ENCODE measurements around the gene FCHSD2. TPM values are rescaled to one million over a fixed set of nuclear protein-coding genes. Genes with fewer than 3 reads are reported as not detected.

FCHSD2 gene
- total and polyA plus RNA-seq, 2 donors (not counting 3 experiments of a cell fraction or from before 2014, with no cell fraction given) = 20.8 to 56.9 TPM

DNA sequence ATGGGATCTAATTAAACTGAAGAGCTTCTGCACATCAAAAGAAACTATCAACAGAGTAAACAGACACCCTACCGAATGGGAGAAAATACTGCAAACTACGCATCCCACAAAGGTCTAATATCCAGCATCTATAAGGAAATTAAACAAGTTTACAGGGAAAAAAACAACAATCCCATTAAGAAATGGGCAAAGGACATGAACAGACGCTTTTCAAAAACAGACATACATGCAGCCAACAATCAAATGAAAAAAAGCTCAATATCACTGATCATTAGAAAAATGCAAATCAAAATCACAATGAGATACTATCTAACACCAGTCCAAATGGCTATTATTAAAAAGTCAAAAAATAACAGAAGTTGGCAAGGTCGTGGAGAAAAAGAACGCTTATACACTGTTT is 117.5 kb downstream of the FCHSD2 start:
- dilution Hi-C loops (cut with MboI; ENCODE audit: extremely low pct_ligation_motif_present, low sequenced_read_pairs) = no loop called here

More for the DNA sequence above, 117.5 kb downstream of the FCHSD2 start:
- H3K9me1 ChIP-seq (replicated peaks; ENCODE audit: control insufficient read depth, extremely low read depth, insufficient read depth, low read length) = no peaks in the 10 kb centered on the region
- intact Hi-C loops (cut with micrococcal nuclease) = no loop called here
- H3K9me3 ChIP-seq (replicated peaks; ENCODE audit: control insufficient read depth, insufficient read depth, low read length) = no peaks in the 10 kb centered on the region
- H3K9ac ChIP-seq (replicated peaks; ENCODE audit: extremely low read depth, insufficient read depth, low read length) = no peak overlapping the region
- H3K4me2 ChIP-seq (ENCODE audit: insufficient read depth, low read length) = no peak overlapping the region
- POLR2A ChIA-PET = no interaction called here
- H3K4me1 ChIP-seq (ENCODE audit: control insufficient read depth, extremely low read depth, insufficient read depth, low read length) = no peaks in the 10 kb centered on the region
- CTCF ChIA-PET = interaction anchor here (1.2 kb wide), 1 partner anchor 100 kb away, joined by 3 read pairs; no protein-coding TSS in a partner anchor
- no peak overlapping the region for H2AFZ ChIP-seq (ENCODE audit: low read depth, low read length)
- H3K27me3 ChIP-seq (ENCODE audit: control insufficient read depth in 2 of 2, insufficient read depth in 2 of 2, low read length in 2 of 2) = no peaks in the 10 kb centered on the region
- no peaks in the 10 kb centered on the region for H3K36me3 ChIP-seq (ENCODE audit: control insufficient read depth in 2 of 2, extremely low read depth in 1 of 2, insufficient read depth in 2 of 2, low read length in 2 of 2)
- no TSS peak for BruUV-seq (replicated peaks)
- no peak for DNase-seq (ENCODE audit: low read depth, low spot score)
- H3K4me3 ChIP-seq (replicated peaks in 1 of 3; ENCODE audit: insufficient read depth in 1 of 3, low read depth in 1 of 3, low read length in 3 of 3) = no peak overlapping the region
- peaks cover 61% of the 10 kb centered on the region for H3K79me2 ChIP-seq (ENCODE audit: control insufficient read depth, insufficient read depth, low read length)
- no peak overlapping the region for H3K27ac ChIP-seq (ENCODE audit: insufficient read depth, low read depth, low read length)
- H4K20me1 ChIP-seq (replicated peaks; ENCODE audit: control insufficient read depth, extremely low read depth, insufficient read depth, low read length) = no peaks in the 10 kb centered on the region
- TF ChIP-seq POLR2A (IDR thresholded peaks at IDR 0.05; ENCODE audit: low read depth, low read length) (no peak), POLR2AphosphoS5 (IDR thresholded peaks at IDR 0.05; ENCODE audit: insufficient read depth, low read depth, low read length) (no peak), JUN (IDR thresholded peaks at IDR 0.05; ENCODE audit: borderline replicate concordance, insufficient read depth, insufficient read length, low read depth) (no peak), MYC (IDR thresholded peaks at IDR 0.05; ENCODE audit: low read depth, low read length) (no peak), EZH2 (IDR thresholded peaks at IDR 0.05; ENCODE audit: borderline replicate concordance, low read depth, low read length, severe bottlenecking) (no peak), FOS (IDR thresholded peaks at IDR 0.05; ENCODE audit: borderline replicate concordance, insufficient read depth, low read length) (no peak), GATA2 (IDR thresholded peaks at IDR 0.05; ENCODE audit: insufficient read depth, insufficient read length, low read depth, low read length) (no peak)
- TF ChIP-seq, protein P1, sequence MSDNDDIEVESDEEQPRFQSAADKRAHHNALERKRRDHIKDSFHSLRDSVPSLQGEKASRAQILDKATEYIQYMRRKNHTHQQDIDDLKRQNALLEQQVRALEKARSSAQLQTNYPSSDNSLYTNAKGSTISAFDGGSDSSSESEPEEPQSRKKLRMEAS (IDR thresholded peaks at IDR 0.05; ENCODE audit: insufficient read depth, insufficient read length) = no peak
- TF ChIP-seq, protein P2, sequence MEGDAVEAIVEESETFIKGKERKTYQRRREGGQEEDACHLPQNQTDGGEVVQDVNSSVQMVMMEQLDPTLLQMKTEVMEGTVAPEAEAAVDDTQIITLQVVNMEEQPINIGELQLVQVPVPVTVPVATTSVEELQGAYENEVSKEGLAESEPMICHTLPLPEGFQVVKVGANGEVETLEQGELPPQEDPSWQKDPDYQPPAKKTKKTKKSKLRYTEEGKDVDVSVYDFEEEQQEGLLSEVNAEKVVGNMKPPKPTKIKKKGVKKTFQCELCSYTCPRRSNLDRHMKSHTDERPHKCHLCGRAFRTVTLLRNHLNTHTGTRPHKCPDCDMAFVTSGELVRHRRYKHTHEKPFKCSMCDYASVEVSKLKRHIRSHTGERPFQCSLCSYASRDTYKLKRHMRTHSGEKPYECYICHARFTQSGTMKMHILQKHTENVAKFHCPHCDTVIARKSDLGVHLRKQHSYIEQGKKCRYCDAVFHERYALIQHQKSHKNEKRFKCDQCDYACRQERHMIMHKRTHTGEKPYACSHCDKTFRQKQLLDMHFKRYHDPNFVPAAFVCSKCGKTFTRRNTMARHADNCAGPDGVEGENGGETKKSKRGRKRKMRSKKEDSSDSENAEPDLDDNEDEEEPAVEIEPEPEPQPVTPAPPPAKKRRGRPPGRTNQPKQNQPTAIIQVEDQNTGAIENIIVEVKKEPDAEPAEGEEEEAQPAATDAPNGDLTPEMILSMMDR (IDR thresholded peaks at IDR 0.05; ENCODE audit: extremely low read depth in 1 of 2, insufficient read depth in 1 of 2, low read depth in 1 of 2, low read length in 2 of 2) = no peak
- FAIRE-seq = no peak

Measured in endothelial cell of umbilical vein (primary cell).